Frontal cortex (tissue), 4 donors: ENCODE data around the gene IL36G. TPM values are rescaled to one million over a fixed set of nuclear protein-coding genes. Genes with fewer than 3 reads are reported as not detected.

ENCODE experiments used
- DNase-seq, 2 donors: peaks; one replicate each; pipeline ENCODE4 v3.0.0; 2012; ENCODE audit warnings: low spot score in 2 of 2
- FAIRE-seq: peaks from 2 replicates; lab custom pipeline; 2012; peaks lifted over from hg19 to GRCh38; lab: Jason Lieb, UNC
- small RNA-seq: library from RNA; depleted of rRNA; stranded (forward); fragments of <200 nt; gene quantifications from one replicate; pipeline ENCODE3, GENCODE V24; 2014
- total RNA-seq: library from RNA; depleted of rRNA; stranded (reverse); fragments of >200 nt; gene quantifications from one replicate; pipeline ENCODE4 v1.2.3, GENCODE V29; 2014
- donor health status: control.
- donor health status: control.
- donor health status: control.

Gene IL36G
- total RNA-seq, 1 donor from 2014 or later = under 0.01 TPM

DNA sequence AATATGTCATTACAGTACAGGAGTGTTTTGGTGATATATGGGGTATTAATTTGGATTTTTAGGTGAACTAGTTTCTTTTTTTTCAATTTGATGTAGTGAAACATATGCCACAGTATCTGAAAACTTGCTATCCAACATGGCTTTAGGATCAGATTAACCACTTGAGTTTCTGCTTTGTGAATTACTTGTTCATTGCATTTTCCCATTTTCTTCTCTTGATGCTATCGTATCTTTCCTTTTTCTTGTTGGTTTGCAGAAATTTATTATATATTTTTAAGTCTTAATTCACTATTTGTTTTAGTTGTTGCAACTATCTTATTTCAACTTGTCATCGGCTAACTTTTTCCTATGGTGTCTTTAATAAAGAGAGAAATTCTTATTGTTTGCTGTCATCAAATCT lies 36.3 kb downstream of the IL36G start:
- FAIRE-seq = no peak
- DNase-seq = no peak

DNA sequence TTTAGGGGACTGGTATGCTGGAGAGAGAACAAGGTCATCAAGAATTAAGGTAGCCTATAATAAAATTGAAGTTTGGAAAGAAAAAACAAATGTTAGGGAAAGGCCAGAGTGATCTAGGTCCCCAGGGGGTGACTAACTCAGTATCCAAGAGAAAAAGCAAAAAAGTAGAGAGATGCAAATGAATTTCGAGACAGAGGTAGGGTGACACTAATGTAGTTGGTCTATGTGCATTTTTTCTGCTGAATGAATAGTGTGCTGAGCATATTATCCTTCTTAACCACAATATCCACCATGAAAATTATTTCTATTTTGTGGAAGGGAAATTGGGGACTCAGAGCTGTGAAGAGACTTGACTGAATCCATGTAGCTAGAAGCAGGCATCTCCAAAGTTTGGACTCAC lies 37.2 kb downstream of the IL36G start:
- FAIRE-seq (no peak), DNase-seq (no peak)

DNA sequence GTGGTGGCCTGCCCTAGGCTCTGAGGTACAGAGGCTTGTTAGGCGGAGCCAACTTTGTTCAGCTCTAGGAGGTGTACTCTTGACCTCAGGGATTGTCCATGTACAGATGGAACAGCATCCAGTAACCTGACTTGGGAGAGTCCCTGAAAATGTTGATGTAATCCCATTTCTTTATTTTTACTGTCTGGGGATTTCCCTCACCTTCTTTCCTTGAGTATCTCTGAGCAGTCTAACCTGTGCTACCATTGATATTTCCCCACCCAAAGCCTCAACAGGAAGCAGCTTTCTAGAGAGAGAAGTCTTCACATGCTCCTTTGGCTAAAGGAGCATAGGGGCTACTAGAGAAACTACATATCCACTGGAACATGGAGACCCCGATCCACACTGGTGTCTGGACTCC lies 37.8 kb downstream of the IL36G start:
- no peak for DNase-seq
- no peak for FAIRE-seq

DNA sequence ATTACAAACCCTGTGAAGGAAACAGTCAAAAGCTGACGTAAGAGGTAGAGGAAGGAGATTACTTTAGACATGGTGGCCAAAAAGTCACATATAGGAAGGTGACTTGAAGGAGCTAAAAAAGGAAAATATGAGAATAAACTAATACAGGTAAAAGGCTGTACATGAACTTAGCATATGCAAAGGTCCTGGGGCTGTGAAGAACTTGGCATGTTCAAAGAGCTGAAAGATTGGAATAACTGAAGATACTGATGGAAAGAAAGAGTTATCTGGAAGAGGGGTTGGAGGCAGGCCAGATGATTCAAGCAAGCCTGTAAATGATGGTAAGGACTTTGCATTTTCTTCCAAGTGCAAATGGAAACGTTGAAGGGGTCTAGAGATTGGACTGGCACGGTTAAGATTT lies 40.7 kb downstream of the IL36G start:
- FAIRE-seq = no peak

GRCh38 chr2:113021312-113021711 lies 43.5 kb downstream of the IL36G start:
- no peak for FAIRE-seq
- DNase-seq = no peak

More for the DNA sequence above, 40.7 kb downstream of the IL36G start:
- no peak for DNase-seq

DNA sequence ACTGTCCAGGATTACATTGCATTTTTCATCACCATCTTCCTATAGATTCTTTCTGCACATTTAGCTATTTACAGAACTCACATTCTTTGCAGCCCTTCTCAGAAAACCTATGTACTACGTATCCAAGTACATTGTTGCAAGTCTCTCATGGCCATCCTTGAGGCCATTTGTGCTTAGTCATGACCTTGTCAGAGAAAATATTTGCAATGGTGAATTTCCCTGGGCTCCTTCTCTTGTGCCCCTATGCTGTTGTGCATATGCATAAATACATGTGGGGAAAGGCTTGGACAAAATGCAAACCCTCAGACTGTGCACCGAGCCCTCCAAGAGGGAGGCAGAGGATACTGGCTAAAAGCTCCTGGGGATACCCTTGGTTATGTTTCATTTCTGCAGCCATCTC lies 47.0 kb downstream of the IL36G start:
- DNase-seq (no peak), FAIRE-seq (no peak)

DNA sequence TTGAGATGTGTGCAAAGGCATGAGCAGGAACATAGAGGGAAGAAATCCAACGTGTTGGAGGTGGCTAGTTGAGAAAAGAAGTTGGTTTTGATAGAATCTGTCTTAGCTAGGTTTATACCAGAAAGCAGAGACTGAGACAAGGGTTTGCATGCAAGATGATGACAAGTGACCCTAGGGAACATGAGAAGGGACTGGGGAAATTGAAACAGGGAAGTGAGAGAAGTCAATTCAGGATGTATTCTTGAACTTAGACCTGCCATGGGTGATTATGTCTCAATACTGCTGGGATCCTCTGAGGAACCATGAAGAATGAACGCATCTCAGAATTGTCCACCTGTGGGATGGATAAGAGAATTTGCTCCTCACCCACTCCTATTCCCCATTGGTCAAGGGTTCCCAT lies 47.9 kb downstream of the IL36G start:
- DNase-seq (no peak), FAIRE-seq (no peak)

DNA sequence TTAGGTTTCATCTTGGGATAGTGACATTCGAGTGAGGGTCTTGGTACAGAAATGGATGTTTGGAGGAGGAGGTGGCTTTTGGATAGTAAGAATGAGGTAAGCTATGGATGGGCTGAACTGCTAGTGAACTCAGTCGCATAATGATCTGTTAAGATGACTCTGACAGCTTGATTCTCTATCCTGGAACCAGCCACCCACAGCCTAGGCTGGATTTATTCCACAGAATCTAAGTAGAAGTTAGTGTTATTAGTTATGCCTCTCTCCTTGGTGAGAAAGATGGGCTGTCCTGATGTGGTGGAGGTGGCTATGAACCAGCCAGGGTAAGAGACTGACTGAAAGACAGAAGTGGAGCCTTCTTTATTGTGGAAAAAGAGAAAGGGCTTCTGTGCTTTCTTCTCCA lies 49.9 kb downstream of the IL36G start:
- FAIRE-seq = no peak
- no peak for DNase-seq

- no peak for DNase-seq
Observed at GRCh38 chr2:113028112-113028511, 50.3 kb downstream of the IL36G start.

GRCh38 chr2:113032737-113033136 lies 54.9 kb downstream of the IL36G start:
- DNase-seq (no peak), FAIRE-seq (no peak)

More at GRCh38 chr2:113028112-113028511, 50.3 kb downstream of the IL36G start:
- FAIRE-seq = no peak

- no peak for FAIRE-seq
- no peak for DNase-seq
Observed at GRCh38 chr2:113034016-113034415, 56.2 kb downstream of the IL36G start.

Small RNAs within 50 kb of the gene (small RNA-seq; reads per million reads assigned to genes)
- gene HMGN2P23 = not detected

Other genes with a start within 250 kb of the IL36G start
- 2.0 TPM for gene CKAP2L, start 213.4 kb upstream of the IL36G start, total RNA-seq
- 0.41 TPM for gene IL1A, start 193.5 kb upstream of the IL36G start, total RNA-seq
- gene IL1B, start 141.2 kb upstream of the IL36G start, total RNA-seq = 0.41 TPM
- gene IL37, start 66.8 kb upstream of the IL36G start, total RNA-seq = not detected
- not detected for gene IL36A, start 27.5 kb downstream of the IL36G start, total RNA-seq
- not detected for gene IL36B, start 74.9 kb downstream of the IL36G start, total RNA-seq
- not detected for gene IL36RN, start 81.2 kb downstream of the IL36G start, total RNA-seq
- gene IL1F10, start 90.0 kb downstream of the IL36G start, total RNA-seq = not detected
- not detected for gene IL1RN, start 149.6 kb downstream of the IL36G start, total RNA-seq
- 3.3 TPM for gene PSD4, start 196.0 kb downstream of the IL36G start, total RNA-seq